Non-pigmented ciliary epithelial cell (primary cell): Measurements from ENCODE around the gene DLG5.

Experiments
- DNase-seq: peaks from one replicate; pipeline ENCODE4 v3.0.0-alpha.2; 2010; ENCODE audit warnings: low read depth

DLG5 gene

DNA sequence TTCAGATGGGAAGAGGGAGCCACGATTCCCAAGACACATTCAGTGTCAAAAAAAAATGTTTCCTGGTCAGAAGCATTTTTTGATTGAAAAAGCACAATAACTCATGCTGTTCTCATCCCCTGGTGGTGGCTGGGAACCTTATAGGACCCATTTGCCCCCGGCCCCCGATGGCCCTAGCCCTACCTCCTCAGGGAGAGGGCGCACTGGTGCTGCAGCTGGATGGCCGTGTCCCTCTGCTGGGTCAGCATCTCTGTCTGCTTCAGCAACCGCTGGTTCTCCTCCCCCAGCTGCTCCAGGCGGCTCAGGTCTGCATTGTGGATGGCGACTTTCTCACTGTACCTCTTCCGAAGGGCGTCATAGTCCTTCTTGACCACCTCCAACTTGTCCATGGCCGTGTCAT, 83.3 kb downstream of the DLG5 start:
- no peak for DNase-seq

DNA sequence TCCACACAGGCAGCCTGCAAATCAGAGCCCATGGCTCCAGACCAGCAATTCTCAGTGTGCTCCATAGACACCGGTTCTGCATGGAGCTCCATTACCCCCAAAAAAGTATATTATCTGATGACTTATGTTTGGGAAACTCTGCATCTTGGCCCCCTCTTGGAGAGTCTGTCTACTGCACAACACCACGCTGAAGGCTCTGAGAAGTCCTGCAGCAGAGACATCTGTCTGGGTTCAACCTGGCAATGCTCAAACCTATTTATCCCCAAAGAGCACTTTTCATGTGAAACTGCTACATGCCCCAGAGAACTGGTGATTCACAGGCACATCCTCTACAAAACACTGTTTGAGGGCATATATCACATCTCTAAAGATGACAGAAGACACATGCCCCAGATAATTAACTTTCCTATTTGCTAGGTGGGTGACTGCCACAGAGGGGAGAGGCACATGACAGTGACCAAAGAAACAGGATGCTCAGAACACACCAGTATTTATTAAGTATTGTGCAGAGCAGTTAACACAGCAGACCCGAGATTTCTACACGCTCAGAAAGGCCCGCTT, 83.8 kb downstream of the DLG5 start:
- no peak for DNase-seq

DNA sequence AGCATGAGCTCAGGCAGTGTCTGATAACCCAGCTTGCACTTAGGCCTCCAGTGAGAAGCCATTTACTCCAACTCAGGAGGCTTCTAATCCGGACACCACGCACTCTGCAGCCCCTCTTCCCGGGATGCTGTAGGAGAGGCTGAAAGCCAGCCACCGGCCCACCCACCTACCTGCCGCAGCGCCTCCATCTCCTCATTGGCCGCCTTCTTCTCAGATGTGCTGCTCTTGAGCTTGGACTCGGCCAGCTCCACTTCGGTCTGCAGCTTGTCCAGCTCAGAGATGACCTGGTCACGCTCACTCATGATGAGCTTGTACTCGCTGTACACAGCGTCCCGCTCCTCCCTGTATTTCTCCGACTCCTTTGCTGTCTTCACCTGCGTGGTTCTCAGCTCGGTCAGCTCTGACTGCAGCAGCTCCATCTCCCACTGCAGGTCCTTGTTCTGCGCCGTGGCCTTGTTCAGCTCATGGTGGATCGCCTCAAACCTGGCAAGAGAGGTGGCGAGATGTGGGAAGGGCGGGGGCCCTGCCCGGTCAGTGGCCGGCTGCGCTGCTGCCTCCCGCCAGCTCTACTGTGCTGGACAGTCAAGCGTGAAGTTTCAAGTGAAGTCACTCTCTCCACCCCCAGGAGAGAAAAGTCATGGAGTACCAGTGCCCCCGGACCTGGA, 84.7 kb downstream of the DLG5 start:
- DNase-seq = no peak

DNA sequence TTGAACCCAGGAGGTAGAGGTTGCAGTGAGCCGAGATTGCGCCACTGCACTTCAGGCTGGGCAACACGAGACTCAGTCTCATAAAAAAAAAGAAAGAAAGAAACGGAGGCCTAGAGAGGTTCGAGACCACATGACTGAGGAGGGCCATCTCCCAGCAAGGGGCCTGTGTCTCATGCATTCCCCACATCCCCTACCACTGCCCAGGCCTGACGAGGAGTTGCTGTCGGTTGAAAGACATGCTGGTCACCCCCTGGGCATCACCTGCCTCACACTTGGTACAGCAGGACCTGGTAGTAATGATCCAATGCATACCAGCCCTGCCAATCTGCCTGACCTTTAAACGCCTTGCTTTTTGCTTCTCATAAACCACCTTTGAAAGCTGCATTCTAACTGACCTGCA, 85.9 kb downstream of the DLG5 start:
- no peak for DNase-seq

DNA sequence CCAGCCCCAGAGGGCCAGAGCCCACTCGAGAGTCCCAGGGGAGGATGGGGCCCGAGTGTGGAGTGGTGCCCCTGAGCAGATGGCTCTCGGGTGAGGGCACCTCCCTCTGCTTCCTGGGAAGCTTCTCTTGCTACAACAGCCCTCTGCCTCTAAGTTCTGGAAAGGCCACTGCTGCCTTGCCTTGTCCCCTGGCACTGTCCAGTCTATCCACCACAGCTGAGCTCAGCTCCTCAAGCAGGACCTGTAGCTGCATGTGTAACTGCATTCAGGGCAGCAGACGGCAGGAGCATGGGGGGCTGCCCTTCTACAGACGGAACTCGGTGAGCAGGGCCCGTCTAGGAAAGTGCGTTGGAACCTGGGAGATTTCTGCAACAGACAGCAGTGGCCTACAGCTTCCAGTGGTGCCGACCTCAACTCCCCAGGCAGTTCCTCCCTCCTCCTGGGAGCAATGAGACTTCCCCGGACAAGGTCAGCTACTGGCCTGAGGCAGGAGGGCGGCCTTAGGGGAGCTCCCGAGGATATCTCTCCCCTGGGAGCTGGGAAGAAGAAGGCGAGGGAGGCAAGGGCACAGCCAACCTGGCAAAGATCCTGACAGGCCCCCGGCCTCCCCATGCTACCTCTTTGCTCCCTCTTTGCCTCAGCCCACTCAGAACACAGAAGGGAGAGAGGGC, 88.5 kb downstream of the DLG5 start:
- no peak for DNase-seq

DNA sequence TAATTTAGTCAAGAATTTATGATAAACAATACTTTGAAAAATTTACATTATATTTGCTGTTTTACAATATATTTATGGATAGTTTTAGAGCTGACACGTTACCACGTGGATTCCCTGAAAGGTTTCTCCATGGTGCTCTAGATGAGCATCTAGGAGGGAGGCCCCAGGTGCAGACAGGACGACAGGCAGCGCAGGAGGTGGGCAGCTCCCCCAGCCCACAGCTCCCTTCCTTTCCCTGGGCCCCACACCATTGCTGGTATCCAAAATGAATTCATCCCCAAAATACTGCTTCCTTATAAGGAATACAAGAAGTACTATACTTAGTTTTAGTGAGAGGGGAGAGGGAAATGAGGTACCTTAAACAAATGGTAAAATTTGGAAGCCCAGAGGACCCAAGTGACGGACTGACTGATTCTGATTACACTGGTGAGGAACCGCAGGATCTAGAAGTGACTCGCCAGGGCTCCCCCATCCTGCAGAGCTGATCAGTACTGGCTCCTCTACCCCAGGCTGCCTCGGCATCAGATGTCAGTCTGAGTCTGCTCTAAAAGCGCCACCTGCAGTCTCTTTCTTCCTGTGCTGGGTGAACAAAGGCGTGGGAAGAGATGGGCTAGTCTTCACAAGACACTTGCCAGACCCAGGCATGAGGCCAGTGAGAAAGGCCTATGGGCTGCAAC, 89.2 kb downstream of the DLG5 start:
- peak; percentile 27 for DNase-seq

DNA sequence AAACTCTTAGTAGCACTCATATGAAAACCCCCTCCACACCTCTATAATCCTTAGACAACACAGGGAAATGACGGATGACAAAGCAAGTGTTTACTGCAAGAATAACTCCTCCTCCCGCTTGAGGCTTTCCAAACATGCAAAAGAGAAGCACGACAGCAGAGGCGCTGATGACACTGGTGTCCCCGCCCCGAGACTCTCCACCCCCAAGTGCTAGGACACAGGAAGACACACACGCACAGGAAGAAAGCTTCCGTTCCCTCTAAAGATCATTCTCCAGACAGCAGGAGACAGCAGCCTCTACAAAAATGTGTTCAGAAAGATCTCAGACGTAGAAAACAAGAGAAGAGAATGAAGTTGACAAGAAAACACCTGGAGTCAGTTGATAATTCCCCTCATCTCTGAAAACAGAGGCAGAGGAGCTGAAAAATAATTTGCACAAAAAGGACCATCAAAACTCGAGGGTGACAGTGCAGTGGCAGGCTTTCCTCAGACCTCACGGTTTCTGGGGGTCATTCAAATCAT, 90.2 kb downstream of the DLG5 start:
- no peak for DNase-seq

DNA sequence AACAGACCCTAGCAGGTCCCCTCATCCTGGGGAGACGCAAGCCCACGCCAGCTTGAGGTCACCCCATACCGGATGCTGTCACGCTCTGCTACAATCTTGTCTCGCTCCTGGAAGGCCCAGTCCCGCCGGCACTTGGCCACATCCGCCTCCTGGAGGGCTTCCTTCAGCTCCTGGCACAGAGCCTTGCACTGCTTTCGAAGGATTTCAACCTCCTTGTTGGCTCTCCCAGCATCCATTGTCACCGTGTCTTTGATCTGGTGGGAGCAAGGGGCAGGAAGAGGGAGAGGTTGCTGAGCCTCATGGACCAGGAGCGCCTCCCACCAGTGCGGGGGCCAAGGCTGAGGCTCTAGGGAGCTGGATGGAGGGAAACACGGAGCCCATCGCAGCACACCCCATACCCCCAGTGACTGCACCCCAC, 90.9 kb downstream of the DLG5 start:
- DNase-seq = no peak

DNA sequence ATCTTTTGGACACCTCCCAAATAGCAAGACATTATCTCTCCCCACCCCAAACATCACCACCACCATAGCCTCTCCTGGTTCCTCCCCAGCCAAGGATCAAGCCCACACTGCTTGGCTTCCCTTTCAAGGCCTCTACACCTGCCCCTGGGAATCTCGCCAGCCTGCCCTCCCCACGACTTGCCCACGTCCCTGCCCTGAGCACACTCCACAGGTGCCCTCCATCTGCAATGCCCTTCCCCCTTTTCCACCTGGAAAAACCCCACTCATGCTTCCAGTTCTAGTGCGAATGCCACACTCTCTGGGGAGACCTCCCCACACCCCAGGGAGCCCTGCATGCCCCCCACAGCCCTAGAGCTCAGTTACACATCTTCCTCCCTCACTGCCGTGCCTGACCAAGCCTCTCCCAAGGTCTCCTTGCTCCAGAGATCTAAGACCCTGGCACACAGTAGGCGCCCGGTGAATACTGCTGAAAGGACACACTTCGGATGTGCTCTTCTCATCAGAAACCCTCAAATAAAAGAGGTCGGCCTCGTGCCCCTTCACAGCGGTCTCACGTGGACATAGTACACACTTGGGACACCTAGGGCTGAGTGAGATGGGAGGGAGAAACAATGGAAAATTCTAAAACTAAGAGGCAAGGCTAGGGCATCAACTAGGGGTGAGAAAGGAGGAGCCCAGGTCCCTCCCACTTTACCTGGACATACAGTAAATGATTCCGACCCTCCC, 91.4 kb downstream of the DLG5 start:
- DNase-seq = no peak

DNA sequence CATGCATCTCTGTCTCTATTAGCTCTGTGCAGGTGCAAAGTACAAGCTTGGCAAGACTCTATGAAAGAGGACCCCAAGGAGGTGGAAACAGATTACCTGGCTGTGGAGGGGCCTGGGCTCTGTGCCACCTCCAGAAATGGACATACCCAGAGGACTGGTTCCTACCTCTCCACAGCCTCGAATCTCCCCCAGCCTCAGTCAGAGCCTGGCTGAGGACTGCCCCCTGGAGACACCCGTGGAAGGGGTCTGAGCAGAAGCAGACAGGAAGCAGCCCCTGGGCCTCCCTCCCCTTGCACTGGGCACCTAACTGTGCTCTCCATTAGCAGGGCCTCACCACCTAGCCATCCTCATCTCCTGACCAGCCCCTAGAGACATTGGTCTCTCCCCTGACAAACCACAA, 92.0 kb downstream of the DLG5 start:
- DNase-seq = no peak

DNA sequence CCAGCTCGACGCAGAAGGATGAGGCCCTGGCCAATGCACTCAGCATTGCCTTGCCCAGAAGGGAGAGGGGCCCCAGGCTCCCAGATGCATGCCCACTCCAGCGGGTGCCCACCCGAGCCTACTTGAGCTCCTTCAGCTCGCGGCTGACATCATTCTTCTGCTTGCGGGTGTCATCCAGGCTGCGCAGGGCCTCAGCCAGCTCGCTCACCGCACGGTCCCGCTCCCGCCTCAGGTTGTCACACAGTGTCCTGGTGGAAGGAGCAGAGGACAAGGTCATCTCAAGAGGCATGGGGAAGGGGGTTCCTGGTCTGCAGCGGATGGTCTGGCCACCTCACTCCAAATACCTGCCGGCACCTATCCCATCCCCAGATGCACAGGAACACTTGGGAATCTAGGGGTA, 92.8 kb downstream of the DLG5 start:
- DNase-seq = no peak

DNA sequence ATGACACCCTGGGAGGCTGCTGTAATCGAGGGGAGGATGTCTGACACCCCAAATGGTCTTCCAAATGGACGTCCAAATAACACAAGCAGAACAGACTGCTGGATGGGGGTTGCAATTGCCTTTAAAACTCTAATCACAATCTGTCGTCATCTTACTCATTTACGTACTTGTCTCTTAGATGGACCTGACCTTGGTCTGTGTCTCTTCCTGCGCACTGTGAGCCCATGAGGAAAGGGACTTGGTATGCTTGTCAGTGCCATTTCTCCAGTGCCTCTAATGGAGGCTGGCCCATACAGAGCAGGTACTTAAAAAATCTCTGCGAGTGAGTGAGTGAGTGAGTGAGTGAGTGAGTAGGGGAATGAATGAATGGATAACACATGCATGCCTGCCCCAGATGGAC, 93.3 kb downstream of the DLG5 start:
- DNase-seq = no peak

DNA sequence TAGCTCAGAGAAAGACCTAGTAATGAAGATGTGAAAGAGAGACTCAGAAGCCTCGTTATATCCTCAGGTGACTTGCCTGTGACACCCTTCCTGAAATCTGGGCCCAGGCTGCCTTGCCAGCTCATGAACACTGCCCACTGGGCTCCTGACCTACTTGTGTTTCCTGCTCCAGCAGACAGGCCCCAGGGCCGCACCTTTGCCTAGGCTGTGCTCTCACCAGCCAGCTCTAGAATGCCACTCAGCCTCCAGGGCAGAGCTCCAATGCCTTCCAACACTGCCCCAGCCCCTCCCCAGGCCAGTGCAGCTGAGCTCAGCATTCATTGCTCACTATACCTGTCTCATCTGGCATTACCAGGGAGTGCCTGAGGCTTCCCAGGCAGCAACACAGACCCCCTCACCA, 94.3 kb downstream of the DLG5 start:
- DNase-seq = no peak

DNA sequence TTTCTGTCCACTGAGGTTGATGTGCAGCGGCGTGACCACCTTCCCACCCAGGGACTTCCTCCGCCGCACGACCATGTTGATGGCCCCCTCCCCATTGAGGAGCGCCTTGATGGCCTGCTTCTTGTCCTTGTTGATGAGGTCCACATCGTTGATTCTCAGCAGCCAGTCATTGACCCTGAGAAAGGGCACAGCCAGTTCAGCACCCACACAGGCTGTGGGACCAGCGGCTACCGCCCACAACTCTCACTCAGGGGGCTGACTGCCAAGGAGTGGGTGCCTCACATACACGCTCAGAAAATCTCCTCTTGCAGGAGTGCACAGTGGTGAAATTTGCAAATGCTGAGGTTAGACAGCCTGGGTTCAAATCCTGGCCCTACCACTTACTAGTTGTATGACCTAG, 97.2 kb downstream of the DLG5 start:
- no peak for DNase-seq

DNA sequence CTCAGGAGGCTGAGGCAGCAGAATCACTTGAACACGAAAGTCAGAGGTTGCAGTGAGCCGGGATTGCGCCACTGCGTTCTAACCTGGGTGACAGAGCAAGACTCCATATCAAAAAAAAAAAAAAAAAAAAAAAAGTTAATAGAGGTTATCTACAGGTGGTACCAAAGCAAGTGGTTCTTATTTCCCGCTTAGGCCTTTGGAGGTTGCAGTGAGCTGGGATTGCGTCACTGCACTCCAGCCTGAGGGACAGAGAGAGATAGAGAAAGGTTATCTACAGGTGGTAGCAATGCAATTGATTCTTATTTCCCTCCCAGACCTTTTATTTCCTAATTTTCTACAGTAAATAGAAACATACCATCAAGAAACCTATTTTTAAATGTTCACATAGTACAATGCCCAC, 98.2 kb downstream of the DLG5 start:
- DNase-seq = no peak

DNA sequence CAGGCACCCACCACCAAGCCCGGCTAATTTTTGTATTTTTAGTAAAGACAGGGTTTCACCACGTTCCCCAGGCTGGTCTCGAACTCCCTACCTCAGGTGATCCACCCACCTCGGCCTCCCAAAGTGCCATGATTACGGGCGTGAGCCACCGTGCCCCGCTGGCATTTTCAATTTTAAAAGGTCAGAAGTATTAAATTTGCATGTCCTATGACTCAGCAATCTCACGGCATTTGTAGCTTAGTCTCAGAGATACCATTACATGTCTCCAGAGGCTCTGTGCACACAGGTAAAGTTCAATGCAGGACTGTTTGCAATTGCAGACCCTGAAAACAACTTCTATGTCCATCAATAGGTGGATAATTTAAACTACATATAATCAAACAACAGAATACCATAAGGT, 99.2 kb downstream of the DLG5 start:
- DNase-seq = no peak

DNA sequence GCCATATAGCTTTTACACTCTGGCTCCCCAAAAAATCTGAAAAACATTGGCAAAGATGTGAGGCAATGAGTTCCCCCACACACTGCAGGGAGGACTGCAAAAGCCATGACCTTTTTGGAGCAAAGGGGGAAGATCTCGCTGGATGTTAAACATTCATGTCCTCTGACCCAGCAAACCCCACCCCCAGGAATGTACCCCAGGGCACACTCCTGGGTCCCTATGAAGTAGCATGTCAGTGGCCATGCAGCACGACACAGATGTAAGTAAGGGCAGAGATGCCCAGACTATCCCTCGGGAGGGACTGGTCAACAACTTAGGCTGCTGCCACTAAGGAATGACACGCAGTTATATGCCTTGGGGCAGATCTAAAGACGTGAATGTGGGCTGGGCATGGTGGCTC, 100.6 kb downstream of the DLG5 start:
- no peak for DNase-seq

DNA sequence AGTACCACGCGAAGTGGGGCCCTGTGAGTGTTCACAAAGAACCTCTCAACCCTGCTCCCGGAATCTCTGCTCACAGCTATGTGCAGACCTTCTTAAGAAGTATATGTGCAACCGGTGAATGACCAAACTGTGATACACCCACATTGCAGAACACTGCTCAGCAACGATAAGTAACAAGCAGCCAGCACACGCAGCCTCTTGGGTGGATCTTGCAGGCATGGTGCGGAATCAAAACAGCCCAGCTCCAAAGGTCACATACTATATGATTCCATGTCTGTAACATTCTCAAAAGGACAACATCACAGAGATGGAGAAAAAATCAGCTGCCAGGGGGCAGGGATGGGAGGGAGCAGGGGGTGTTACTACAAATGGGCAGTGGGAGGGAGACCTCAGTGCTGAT, 101.6 kb downstream of the DLG5 start:
- no peak for DNase-seq

DNA sequence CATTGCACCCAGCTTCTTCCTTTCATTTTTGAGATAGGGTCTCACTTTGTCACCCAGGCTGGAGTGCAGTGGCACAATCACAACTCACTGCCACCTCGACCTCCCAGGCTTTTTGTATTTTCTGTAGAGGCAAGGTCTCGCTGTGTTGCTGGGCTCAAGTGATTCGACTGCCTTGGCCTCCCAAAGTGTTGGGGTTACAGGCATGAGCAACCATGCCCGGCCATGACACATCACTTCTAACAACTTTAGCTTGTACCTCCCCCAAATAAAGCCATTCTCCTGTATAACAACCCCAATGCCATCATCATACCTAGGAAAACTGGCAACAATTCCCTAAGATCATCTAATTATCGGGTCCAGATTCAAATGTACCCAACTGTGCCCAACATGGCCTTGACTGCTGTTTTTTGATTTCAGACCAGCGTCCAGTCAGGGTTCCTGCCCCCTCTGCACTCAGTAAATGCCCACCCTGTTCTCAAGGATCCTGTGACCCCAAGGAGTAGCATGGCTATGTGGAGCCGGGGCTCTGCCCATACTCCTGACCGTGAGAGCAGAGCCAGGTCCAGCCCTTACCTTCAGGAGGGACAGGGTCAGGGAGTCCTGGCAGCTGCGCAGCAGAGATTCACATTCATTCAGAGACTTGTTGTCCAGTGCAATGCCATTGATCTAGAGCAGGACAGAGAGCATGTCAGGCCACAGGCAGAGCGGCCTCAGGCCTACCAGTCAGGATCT, 102.6 kb downstream of the DLG5 start:
- no peak for DNase-seq

DNA sequence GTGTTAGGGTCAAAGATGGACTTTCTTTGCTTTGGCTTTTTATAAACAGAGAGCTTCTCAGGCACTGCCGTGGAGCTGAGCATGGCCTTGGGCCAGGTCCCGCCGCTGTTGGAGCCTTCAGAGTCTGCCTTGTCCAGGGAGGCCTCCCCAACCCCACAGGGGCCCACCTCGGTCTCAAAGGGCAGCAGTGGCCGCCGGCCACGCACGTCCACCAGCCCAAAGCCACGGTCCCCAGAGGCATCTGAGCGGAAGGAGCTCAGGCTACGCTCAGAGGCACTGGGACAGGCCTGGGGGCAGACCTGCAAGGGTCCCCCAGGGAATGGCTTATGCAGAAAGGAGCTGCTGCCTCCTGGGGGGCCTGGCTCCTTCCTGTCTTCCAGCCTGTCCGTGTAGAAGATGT, 105.0 kb downstream of the DLG5 start:
- DNase-seq = no peak

DNA sequence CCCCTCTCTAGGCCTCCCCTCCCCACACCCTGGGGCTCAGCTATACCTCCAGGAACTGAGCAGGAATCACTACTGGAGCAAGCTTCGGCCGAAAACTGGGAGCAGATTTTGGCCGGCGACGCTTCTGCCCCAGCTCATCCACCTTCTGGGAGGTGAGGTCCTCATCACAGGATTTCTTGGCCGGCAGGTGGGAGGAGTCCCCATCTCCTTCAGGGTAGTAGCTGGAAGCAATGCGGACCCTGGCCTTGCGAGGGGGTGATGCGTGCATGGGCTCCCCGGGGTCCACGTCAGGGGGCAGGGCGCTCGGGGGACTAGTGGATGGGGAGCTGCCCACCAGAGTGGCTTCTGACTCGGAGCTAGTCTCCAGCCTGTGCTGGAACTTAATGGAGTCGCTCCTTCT, 105.5 kb downstream of the DLG5 start:
- no peak for DNase-seq

DNA sequence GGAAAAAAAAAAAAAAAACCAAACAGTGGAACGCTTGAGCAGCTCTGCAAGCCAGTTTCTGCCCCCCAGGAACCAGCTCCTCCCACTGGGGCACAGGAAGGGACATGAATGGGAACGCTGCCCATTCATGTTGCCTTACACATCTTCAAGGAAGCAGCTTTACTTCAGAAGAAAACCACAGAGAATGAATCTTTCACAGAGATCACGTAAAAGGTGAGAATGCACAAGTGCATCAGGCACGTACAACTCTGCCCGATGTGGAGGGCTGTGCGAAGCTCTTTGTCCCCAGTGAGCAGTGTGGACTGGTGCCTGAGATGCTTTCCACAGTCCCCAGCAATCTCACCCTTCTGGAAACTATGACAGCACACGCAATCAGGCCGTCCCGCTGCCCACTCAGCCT, 106.2 kb downstream of the DLG5 start:
- no peak for DNase-seq
